NCI-H1436 (cell line): ENCODE measurements around the gene MORC1.

ENCODE experiments used
- DNase-seq: peaks from one replicate; lab custom pipeline; 2025; lab: John Stamatoyannopoulos, UW

MORC1 gene

GRCh38 chr3:108940166-108940565 lies 177.8 kb downstream of the MORC1 start:
- DNase-seq, result no peak

GRCh38 chr3:108936924-108937689 lies 180.8 kb downstream of the MORC1 start:
- DNase-seq, result no peak

GRCh38 chr3:108931035-108931434 lies 186.9 kb downstream of the MORC1 start:
- no peak for DNase-seq

GRCh38 chr3:108918866-108919265 lies 199.1 kb downstream of the MORC1 start:
- DNase-seq, result no peak

- peak; percentile 70 for DNase-seq
Observed at GRCh38 chr3:108914774-108915641, 202.9 kb downstream of the MORC1 start.

GRCh38 chr3:108909799-108910198 lies 208.1 kb downstream of the MORC1 start:
- DNase-seq, result no peak
